ENCODE data around the gene PHGDH. TPM values are rescaled to one million over a fixed set of nuclear protein-coding genes. Genes with fewer than 3 reads are reported as not detected.

The PHGDH gene
- total RNA-seq, 1 donor from 2014 or later, result 163 TPM

DNA sequence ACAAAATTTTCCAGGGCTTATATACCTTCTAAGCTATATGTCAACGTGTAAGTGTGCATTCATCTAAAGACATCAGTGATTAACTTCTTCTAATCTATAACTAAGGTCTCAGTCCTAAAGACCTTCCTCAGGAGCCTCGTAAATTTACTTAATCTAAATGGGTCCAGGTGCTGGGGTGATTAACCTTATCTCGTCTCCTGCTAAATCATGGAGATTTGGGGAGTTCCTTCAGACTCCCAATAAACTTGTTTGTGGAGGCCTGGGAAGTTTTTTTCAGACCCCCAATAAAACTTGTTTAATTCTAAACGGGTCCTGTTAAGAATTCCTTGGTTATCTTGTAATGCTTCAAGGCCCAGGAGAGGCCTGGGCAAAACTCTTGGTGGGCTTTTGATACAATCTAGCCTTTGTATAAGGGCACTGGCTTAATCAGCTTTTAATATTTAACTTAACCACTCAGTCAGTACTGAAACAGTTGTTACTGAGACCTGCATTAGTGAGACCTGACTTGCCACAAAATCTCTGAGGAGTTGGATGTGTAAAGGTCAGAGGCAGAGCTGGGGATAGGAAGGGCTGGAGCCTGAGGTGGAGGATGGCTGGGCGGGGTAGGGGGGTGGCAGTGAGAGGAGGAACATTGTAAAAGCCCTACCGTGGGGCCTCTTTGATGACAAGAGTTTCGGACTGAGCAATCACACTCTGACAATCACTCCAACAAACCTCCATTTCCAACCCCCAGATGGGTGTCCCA lies 63.2 kb downstream of the PHGDH start:
- Histone ChIP-seq H3K4me3 (ENCODE audit: low read depth, low read length) (no peak overlapping the region), H3K36me3 (ENCODE audit: control insufficient read depth, insufficient read depth, low read length) (no peaks in the 10 kb centered on the region), H3K27me3 (ENCODE audit: control insufficient read depth, insufficient read depth, low read length) (no peaks in the 10 kb centered on the region)
- TF ChIP-seq, protein P1, sequence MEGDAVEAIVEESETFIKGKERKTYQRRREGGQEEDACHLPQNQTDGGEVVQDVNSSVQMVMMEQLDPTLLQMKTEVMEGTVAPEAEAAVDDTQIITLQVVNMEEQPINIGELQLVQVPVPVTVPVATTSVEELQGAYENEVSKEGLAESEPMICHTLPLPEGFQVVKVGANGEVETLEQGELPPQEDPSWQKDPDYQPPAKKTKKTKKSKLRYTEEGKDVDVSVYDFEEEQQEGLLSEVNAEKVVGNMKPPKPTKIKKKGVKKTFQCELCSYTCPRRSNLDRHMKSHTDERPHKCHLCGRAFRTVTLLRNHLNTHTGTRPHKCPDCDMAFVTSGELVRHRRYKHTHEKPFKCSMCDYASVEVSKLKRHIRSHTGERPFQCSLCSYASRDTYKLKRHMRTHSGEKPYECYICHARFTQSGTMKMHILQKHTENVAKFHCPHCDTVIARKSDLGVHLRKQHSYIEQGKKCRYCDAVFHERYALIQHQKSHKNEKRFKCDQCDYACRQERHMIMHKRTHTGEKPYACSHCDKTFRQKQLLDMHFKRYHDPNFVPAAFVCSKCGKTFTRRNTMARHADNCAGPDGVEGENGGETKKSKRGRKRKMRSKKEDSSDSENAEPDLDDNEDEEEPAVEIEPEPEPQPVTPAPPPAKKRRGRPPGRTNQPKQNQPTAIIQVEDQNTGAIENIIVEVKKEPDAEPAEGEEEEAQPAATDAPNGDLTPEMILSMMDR (IDR thresholded peaks at IDR 0.05; ENCODE audit: insufficient read depth, low read length, poor library complexity, severe bottlenecking), result no peak
- no peak for DNase-seq (ENCODE audit: low read depth)

DNA sequence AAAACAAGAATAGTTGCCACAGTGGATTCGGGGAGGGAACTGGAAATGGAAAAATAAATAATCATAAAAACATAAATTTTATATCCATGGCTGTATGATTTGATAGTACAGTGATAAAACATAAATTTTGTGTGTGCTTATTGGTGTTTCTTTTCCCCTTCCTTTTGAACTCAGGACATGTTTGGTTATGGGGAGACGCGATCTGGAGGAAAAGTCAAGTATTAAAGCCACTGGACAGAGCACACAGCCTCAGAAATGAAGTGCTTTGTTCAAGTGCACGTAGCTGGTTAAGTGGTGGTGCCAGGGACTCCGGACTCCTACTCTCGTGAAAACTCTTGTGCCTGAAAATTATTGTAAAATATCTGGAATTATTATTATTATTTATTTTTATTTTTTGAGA lies 66.6 kb downstream of the PHGDH start:
- H3K27me3 ChIP-seq (ENCODE audit: control insufficient read depth, insufficient read depth, low read length), result no peaks in the 10 kb centered on the region
- TF ChIP-seq, protein P1 (IDR thresholded peaks at IDR 0.05; ENCODE audit: insufficient read depth, low read length, poor library complexity, severe bottlenecking), result no peak
- no peak overlapping the region for H3K4me3 ChIP-seq (ENCODE audit: low read depth, low read length)
- no peak for DNase-seq (ENCODE audit: low read depth)
- no peaks in the 10 kb centered on the region for H3K36me3 ChIP-seq (ENCODE audit: control insufficient read depth, insufficient read depth, low read length)

DNA sequence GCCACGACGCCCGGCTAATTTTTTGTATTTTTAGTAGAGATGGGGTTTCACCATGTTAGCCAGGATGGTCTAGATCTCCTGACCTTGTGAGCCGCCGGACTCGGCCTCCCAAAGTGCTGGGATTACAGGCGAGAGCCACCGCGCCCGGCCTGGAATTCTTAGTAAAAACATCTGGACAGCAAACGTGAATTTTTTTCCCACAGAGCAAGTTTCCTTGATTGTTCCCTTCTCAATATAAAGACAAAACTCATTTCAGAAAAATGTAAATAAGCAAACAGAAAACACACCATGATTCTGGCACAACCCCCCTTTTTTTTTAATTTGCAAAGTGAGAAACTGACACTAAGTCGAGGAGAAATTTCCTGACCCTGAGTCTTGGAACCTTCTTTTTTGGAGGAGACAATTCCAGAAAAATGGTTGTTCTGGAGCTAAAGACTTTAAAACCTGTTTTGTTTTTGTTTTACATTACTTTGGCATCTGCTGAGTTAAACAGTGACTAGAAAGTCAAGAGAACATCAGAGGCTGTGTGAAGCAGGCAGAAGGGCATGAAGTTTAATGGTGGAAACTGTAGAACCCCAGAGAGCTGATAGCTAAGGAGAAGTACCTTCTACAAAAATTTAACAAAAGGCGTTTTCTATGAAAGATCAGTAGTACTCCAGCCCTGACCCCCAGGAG lies 67.3 kb downstream of the PHGDH start:
- Histone ChIP-seq H3K36me3 (ENCODE audit: control insufficient read depth, insufficient read depth, low read length) (no peaks in the 10 kb centered on the region), H3K4me3 (ENCODE audit: low read depth, low read length) (no peak overlapping the region), H3K27me3 (ENCODE audit: control insufficient read depth, insufficient read depth, low read length) (no peaks in the 10 kb centered on the region)
- DNase-seq (ENCODE audit: low read depth), result no peak
- TF ChIP-seq, protein P1 (IDR thresholded peaks at IDR 0.05; ENCODE audit: insufficient read depth, low read length, poor library complexity, severe bottlenecking), result no peak

DNA sequence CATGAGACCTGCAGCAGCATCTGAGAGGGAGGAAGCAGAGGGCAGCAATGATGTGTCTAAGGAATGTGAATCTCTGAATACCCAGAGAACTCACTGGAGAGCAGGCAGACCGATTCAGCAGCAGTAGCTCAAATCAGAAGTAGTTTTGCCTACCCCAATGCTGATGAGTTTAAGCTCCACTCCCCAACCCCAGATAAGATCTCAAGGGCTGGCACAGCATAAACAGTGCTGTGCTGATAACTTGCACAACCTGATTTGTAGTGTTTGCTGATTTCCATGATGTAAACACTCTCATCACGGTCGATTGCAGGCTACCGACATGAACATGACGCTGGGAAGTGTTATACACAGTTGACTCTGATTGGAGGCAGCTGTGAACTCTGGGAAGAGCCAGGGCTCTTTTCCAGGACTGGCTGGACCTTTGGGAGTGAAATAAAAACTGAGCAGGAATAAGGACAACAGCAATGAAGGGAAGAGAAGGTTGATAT lies 68.2 kb downstream of the PHGDH start:
- H3K27me3 ChIP-seq (ENCODE audit: control insufficient read depth, insufficient read depth, low read length), result no peaks in the 10 kb centered on the region
- DNase-seq (ENCODE audit: low read depth), result no peak
- H3K4me3 ChIP-seq (ENCODE audit: low read depth, low read length), result no peak overlapping the region
- H3K36me3 ChIP-seq (ENCODE audit: control insufficient read depth, insufficient read depth, low read length), result no peaks in the 10 kb centered on the region
- TF ChIP-seq, protein P1 (IDR thresholded peaks at IDR 0.05; ENCODE audit: insufficient read depth, low read length, poor library complexity, severe bottlenecking), result no peak

DNA sequence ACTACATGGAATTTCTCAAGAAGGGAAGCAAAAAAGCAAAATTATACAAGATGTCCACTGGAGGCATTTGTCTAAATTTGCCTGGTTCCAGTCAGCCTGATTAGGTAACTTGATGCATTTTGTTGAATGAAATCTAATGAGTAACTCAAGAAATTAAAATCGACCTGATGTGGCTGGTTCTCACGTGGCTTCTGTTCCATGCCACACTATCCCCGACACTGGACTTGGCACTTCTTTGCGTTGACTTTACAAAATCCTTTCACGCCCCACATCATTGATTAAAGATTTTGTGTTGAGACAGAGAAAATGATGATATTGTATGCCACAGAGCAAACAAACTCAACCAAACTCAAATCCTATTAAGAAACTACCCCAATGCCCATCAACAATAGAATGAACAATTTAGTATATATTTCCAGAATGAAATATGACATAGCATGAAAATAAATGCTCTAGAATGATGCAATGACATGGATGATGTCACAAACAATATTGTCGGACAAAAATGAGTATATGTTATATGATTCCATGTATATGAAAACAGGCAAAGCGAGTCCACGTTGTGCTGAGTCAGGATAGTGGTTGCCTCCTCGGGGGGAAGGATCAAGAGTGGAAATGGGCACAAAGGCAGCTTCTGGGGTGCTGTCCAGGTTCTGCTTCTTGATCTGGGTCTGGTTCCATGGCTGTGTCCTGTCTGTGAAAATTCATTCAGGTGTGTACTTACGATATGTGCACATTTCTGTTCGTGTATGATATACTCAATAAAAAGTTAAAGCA lies 69.9 kb downstream of the PHGDH start:
- DNase-seq (ENCODE audit: low read depth), result no peak
- Histone ChIP-seq H3K4me3 (ENCODE audit: low read depth, low read length) (no peak overlapping the region), H3K27me3 (ENCODE audit: control insufficient read depth, insufficient read depth, low read length) (no peaks in the 10 kb centered on the region), H3K36me3 (ENCODE audit: control insufficient read depth, insufficient read depth, low read length) (no peaks in the 10 kb centered on the region)
- TF ChIP-seq, protein P1 (IDR thresholded peaks at IDR 0.05; ENCODE audit: insufficient read depth, low read length, poor library complexity, severe bottlenecking), result no peak
